Thoracic aorta (tissue), 2 donors: Measurements from ENCODE around the gene ATG16L2. TPM values are rescaled to one million over a fixed set of nuclear protein-coding genes. Genes with fewer than 3 reads are reported as not detected.
A peak's percentile ranks its signal among the peaks of the same experiment; 100 is the strongest.

ENCODE experiments used
- ATAC-seq: fragments of 150-250 bp; one replicate; pipeline ENCODE4 v1.8.0; 2017; ENCODE audit warnings: low read depth; ENCODE audit not compliant: insufficient number of reproducible peaks, low FRiP score
- DNase-seq: peaks from one replicate; pipeline ENCODE4 v3.0.0-alpha.2; 2020; ENCODE audit warnings: low spot score
- H3K27ac ChIP-seq, 2 donors: fragments of 200-600 bp; sonication (generic); 1 replicate in 1 of 2; 2 replicates in 1 of 2; pipeline ENCODE4 v1.5.1; 2016; ENCODE audit warnings: mild to moderate bottlenecking in 2 of 2, moderate library complexity in 2 of 2
- H3K27me3 ChIP-seq: fragments of 200-600 bp; sonication (generic); replicated peaks from 2 replicates; pipeline ENCODE4 v1.6.0; 2016; ENCODE audit warnings: mild to moderate bottlenecking; ENCODE audit not compliant: insufficient read depth
- H3K36me3 ChIP-seq: fragments of 200-600 bp; sonication (generic); one replicate; pipeline ENCODE4 v1.5.1; 2016
- H3K4me1 ChIP-seq, 2 donors: fragments of 200-600 bp; sonication (generic); 1 replicate in 1 of 2; 2 replicates in 1 of 2; pipeline versions ENCODE4 v1.5.1 to v1.6.0; 2016; ENCODE audit warnings: low read depth in 2 of 2, mild to moderate bottlenecking in 1 of 2; ENCODE audit not compliant: control insufficient read depth in 1 of 2
- H3K4me3 ChIP-seq: fragments of 200-600 bp; sonication (generic); 2 replicates; pipeline ENCODE4 v1.5.1; 2016; ENCODE audit warnings: mild to moderate bottlenecking
- H3K9me3 ChIP-seq: fragments of 200-600 bp; sonication (generic); 2 replicates; pipeline ENCODE4 v1.5.1; 2016
- CTCF ChIP-seq: fragments of 200-600 bp; sonication (generic); IDR thresholded peaks from one replicate; pipeline ENCODE4 v1.5.1; 2019; ENCODE audit warnings: antibody characterized with exemption
- total RNA-seq, 2 donors: library from RNA; depleted of rRNA; stranded (reverse); fragments of >200 nt; gene quantifications; one replicate each; pipeline versions ENCODE4 v1.1.0 to v1.2.3, GENCODE V29; 2016

ATG16L2 gene
- total RNA-seq, 2 donors from 2014 or later: 36.0 to 65.5 TPM

DNA sequence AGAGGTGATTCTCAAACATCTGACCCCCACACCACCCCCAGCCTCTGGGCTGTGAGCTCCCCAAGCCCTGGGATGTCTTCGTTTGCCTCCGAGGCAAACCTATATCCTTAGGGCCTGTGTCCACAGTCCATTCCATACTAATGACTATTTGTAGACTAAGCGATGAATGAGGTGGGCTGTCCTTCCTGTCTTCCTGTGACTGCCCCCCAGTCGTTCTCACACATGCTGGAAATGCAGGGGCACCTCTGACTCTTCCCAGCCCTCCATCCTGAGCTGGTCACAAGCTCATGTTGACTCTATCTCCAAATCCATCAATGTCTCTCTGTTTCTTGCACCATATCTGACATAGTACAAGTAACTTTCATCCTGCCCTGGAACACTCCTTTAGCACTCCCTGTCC lies 4.8 kb downstream of the ATG16L2 start:
- H3K4me1 ChIP-seq: peaks cover 14 to 28% of the 10 kb centered on the region in 2 donors
- peaks cover 5% of the 10 kb centered on the region for H3K36me3 ChIP-seq
- H3K27me3 ChIP-seq: no peaks in the 10 kb centered on the region
- H3K4me3 ChIP-seq: no peak overlapping the region
- H3K9me3 ChIP-seq: no peaks in the 10 kb centered on the region
- DNase-seq: no peak
- ATAC-seq: no peak
- TF ChIP-seq CTCF: no peak
- H3K27ac ChIP-seq: no peak overlapping the region

DNA sequence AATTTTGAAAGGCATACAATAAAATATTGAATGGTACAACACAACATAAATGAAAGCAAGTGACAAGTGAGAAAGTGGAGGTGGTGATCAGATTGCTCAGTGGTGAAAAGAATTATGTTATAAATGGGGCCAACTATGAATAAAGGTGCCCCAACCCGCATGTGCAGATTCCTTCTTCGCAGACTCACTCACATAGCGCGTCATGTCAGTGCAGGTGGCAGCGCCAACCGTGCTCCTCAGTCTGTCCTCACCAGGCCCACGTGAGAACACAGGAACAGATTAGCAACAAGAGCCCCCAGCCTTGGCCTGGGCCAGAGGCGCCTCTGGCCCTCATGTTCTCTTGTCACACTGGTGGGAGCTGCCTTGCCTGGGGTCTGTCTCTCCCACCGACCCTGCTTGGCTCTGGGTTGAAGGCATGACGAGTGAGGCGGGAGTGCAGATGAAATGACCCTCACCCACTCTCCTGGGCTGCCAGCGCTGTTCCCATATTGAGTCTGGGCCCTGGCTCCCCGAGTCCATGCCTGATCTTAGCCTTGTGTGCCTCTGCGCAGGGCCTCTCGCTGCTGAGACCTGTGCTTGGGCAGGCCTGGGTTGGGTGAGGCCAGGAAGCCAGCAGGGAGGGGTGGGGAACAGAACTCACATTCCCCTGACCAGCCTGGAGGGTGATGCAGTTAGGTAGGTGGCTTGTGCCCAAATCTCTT lies 6.4 kb downstream of the ATG16L2 start:
- Histone ChIP-seq H3K27me3 (no peaks in the 10 kb centered on the region), H3K27ac (no peak overlapping the region), H3K36me3 (peaks cover 5% of the 10 kb centered on the region), H3K9me3 (no peaks in the 10 kb centered on the region), H3K4me3 (no peak overlapping the region), H3K4me1 (peaks cover 8 to 20% of the 10 kb centered on the region in 2 donors)
- no peak for TF ChIP-seq CTCF
- no peak for ATAC-seq
- no peak for DNase-seq

- no peak for TF ChIP-seq CTCF
- Histone ChIP-seq H3K27me3 (no peaks in the 10 kb centered on the region), H3K27ac (peak overlapping the region; percentile 59 to 82), H3K9me3 (no peaks in the 10 kb centered on the region), H3K4me3 (peak overlapping the region; percentile 70), H3K36me3 (peaks cover 5% of the 10 kb centered on the region), H3K4me1 (peaks cover 0 to 13% of the 10 kb centered on the region in 2 donors)
- DNase-seq: no peak
- no peak for ATAC-seq
These were observed 7.2 kb downstream of the ATG16L2 start for GRCh38 chr11:72821221-72821919.

DNA sequence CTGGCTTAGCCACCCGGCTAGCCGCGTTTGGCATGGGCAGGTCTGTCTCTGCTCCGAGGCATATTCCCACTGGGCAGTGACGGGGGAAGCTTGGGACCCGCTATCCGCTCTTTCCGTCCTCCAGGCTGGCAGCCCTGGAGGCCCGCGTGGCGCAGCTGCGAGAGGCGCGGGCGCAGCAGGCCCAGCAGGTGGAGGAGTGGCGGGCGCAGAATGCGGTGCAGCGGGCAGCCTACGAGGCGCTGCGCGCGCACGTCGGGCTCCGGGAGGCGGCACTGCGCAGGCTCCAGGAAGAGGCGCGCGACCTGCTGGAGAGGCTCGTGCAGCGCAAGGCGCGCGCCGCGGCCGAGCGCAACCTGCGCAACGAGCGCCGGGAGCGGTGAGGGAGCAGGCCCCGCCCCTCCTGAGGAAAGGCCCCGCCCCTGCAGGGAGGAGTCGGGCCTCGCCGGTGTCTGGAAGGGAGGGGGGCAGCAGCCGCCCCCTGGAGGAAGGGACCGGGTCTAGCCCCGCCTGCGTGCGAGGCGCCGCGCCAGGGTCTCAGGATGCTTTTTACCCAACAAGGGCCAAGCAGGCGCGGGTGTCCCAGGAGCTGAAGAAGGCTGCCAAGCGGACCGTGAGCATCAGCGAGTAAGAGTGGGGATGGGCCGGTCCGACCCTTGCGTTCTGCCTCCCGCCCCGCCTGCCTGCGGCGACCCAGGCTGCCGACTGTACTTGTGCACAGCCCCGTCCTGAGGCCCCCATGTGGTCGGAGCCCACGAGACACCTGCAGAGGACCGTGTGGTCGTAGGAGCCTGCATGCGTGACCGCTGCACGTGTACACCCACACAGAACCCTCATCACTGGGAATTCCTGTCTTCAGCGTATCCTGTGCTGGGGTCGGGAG lies 7.9 kb downstream of the ATG16L2 start:
- DNase-seq (peak; percentile 53), ATAC-seq (peak; percentile 57)
- H3K9me3 ChIP-seq: no peaks in the 10 kb centered on the region
- H3K36me3 ChIP-seq: peaks cover 5% of the 10 kb centered on the region
- H3K4me3 ChIP-seq: peak overlapping the region; percentile 70
- no peaks in the 10 kb centered on the region for H3K27me3 ChIP-seq
- H3K4me1 ChIP-seq: peaks cover 0 to 9% of the 10 kb centered on the region in 2 donors
- H3K27ac ChIP-seq: peak overlapping the region; percentile 59 to 82
- peak; percentile 36 for TF ChIP-seq CTCF
